GM19351 (cell line): ENCODE results near the gene PGBD5.
"Not testable (repeated sequence)": the region's sequence is repeated elsewhere in the genome, so short reads cannot be mapped to it uniquely, and the experiment has no call there.

Experiments used
- ATAC-seq: cut with Tn5 transposase; IDR thresholded peaks from one replicate; pipeline ENCODE4 v1.9.1; 2021; ENCODE audit warnings: mild to moderate bottlenecking, moderate library complexity; ENCODE audit not compliant: unreplicated experiment

Gene PGBD5

GRCh38 chr1:230425252-230426091 lies 660 bp downstream of the PGBD5 start:
- peak; percentile 13 for ATAC-seq

DNA sequence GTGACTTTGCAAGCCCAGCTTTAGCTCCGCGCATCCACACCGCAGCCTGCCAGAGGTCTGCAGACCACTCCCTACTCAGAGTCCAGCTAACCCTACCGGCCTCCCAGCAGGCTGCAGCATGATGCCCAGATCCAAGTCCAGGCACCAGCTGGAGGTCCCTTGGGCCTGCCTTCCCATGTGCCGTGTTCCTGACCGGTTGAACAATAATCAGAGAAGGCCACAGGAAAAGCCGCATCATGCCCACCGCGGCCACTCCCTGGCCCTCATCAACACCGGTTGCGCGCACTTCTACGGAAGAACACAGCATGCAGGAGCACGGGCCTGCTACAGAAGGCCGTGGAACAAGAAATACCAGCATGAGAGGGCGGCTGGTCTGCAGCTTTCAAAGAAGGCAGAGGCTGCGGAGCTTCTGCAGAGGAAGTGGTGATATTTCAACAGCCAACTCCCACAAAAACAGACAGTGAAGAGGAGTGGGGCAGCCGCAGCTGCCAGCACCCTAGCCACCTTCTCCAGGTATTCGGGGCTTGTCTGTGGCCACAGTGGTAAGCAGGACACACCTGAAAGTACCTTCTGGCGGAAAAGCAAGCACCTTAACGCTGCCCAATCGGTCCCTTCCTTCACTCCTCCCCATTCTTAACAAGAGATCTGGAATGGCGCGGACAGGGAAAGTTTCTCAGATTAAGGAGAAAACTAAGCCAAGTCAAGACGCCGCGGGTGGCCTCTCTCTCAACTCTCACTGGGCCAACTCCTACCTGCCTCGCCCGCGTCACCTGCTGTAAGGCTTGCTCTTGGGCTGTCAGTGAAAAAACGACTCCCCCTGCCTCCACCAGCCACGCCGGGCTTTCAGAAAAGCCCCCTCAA lies 1.5 kb downstream of the PGBD5 start:
- no peak for ATAC-seq

DNA sequence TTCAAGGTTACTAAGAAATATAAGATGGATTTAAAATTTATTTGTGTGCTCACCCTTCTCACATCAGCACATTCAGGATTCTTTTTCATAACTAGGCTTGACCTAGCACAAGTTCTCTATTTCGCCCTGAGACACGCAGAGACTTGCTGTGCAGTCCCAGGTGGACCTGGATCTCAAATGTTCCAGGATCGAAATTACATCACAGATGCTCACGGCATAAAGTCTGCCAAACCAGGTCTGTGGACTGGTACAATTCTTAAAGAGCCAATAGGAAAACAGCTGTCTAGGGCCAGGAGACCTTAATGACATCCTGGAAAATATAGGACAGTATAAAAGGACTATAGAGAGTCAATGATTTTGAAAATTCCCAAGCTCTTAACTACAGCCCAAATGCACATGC lies 2.2 kb downstream of the PGBD5 start:
- ATAC-seq, result no peak

- ATAC-seq, result no peak
Measured at GRCh38 chr1:230423261-230423660, 2.9 kb downstream of the PGBD5 start.

DNA sequence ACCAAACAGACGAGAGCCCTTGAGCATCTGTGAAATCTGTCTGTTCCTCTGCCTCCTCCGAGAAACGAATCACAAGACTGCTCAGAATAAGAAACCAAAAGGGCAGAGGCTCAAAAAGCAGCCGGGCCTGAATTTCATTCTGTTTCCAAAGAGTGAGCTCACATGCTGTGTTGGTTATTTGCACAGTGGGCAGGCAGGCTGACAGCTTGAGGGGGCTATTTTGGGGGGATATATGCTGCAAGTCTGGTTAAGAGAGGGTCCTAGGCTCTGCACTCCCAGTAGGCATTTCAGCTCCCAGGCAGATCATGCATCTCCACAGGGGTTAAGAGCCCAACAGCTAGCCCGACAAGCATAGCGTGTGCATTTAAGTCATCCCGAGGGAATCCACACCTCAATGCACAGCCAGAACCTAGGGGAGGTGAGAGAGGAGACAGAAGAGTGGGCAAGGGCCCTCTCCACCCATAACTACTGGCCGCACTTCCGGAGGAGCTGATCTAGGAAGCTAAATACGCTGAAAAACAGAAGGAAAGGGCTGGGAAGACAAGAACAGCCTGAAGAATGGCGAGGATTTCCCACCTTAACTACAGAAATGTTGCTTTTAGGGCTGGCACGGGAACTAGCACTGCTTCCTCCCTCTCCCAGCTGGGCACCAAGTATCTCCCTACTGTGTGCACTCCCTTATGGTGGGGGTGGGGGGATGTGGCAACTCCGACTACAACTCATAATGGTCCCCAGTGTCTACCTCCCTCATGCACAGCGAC lies 3.7 kb downstream of the PGBD5 start:
- no peak for ATAC-seq

GRCh38 chr1:230421481-230421880 lies 4.7 kb downstream of the PGBD5 start:
- ATAC-seq, result no peak

DNA sequence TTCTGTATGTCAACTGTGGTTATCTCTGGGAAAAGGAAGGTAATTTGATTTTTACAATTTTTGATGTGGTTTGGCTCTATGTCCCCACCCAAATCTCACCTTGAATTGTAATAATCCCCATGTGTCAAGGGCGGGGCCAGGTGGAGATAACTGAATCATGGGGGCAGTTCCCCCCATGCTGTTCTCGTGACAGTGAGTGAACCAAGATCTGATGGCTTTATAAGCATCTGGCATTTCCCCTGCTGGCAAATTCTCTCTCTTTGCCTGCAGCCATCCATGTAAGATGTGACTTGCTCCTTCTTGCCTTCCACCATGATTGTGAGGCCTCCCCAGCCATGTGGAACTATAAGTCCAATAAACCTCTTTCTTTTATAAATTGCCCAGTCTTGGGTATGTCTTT lies 5.8 kb downstream of the PGBD5 start:
- not testable (repeated sequence) for ATAC-seq

DNA sequence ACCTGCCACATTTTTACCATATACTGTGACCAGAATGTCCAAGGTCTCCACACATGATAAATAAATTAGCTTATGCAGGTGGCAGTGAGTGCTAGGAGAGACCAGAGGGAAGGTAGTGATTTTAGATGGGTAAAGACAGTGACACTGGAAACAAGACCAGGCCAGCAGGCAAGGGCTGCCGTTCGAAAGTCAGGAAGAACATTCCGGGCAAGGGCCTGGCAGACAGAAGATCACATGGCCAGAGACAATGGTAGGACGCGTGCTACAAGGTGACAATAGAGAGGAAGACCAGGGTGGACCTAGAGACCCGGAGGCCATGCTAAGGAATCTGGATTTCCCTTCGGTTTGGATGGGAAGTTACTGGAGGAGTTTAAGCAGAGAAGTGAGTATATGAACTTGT lies 9.7 kb downstream of the PGBD5 start:
- no peak for ATAC-seq

DNA sequence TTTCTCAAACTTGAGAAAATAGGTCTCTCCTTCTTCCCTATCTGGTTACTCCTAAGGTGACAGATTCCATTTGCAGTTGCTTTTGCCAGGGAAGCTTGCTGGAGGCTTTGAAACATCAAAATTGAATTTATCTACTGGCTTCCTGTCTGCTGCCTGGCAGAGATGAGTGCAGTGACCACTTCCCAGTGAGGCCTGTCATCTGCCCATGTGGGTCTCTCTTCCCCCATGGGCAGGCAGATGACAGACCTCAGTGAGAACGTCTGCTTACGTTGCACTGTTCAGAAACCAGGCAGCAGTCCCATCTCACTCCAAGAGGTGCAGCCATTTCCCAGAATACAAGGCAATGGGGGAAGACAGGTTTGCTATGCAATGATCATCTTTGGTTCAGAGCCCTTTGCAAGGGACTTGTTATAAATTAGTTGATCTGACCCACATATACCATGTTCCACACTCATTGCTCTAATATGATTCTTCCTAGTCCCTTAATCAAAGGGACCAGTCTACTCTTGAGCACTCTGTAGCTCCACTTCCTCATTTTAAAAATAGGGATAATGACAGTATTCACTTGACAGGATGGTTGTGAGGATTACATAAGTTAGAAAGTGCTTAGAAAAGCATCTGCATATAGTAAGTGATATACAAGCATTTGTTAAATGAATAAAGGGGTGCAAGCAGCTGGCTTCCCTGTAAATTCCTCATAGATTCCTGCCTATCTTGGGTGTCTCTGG lies 10.6 kb downstream of the PGBD5 start:
- no peak for ATAC-seq

DNA sequence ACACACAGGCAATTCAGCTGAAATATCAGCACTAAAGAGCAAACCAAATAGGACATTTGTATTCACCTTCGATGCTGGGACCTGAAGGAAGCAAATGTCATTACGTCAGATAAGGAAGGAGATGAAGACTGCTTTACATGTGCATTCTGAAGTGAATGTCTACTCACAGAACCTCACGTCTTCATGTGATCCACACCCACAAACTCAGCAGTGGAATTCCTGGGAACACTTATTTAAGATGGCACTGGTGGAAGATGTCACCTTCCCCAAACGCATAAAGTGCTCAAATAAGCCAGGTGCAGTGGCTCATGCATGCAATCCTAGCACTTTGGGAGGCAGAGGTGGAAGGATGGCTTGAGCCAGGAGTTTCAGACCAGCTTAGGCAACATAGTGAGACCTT lies 11.4 kb downstream of the PGBD5 start:
- no peak for ATAC-seq

- ATAC-seq, result no peak
Measured at GRCh38 chr1:230414102-230414501, 12.0 kb downstream of the PGBD5 start.

GRCh38 chr1:230413061-230413460 lies 13.1 kb downstream of the PGBD5 start:
- no peak for ATAC-seq

DNA sequence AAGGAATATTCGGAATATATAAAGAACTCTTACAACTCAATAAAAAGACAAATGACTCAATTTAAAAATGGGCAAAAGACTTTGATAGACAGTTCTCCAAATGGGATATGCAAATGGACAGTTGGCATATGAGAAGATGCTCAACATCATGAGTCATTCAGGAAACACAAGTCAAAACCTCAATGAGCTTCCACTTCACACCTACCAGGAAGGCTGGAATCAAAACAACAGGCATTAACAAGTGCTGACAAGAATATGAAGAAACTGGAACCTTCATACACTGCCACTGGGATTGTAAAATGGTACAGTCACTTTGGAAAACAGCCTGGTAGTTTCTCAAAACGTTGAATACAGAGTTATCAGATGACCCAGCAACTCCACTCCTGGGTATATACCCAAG lies 17.2 kb downstream of the PGBD5 start:
- ATAC-seq, result no peak

GRCh38 chr1:230407351-230407750 lies 18.8 kb downstream of the PGBD5 start:
- ATAC-seq, result no peak

DNA sequence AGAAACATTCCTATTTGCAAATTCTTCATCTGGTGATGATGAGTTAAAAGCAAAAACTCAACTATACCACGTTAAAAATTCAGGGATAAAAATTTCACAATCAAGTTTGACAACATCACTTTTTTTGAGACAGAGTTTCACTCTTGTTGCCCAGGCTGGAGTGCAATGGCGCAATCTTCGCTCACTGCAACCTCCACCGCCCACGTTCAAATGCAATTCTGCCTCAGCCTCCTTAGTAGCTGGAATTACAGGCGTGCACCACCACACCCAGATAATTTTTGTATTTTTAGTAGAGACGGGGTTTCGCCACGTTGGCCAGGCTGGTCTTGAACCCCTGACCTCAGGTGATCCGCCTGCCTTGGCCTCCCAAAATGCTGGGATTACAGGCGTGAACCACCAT lies 19.4 kb downstream of the PGBD5 start:
- ATAC-seq, result not testable (repeated sequence)

DNA sequence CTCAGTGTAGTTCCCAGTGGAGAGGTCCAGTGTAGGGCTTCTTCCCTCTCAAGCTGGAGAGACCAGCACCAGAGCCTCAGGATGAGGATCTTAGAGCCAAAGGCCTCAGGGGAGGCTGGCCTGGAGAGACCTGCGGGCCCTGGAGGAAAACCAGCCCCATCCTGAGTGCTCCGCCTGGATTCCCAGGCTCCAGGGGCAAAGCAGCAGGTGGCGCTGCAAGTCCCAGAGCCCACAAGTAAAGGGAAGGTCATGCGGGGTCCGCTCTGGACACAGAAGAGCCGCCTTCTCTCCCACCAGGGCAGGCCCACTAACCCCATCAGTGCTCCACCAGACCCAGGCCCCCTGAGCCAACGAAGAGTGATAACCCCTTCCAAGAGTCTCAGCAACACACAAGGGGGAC lies 22.7 kb downstream of the PGBD5 start:
- no peak for ATAC-seq

DNA sequence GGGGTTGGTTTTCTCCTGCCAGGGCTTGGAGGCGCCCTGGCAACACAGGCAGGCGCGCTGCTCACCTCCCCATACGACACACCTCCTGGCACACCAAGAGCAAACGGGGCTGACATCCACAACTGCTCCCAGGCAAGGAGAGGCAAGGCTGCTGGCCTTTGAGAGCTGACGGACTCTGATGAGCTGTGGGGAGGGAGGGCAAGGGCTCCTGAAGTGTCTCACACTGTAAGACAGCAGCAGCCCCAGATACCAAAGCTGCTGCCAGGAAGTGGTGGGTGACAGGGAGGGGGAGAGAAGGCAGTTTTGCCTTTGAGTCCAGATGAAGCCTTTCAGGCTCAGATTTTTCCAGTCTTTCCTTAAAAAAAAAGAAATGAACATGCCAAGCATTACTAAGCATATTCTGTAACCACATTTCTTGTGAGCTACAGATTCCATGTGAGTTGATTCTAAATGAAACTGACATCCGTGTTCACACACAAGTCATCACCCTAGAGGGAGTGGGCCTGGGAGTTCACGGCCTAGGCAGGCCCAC lies 24.3 kb downstream of the PGBD5 start:
- no peak for ATAC-seq

- no peak for ATAC-seq
Measured at GRCh38 chr1:230401101-230401500, 25.0 kb downstream of the PGBD5 start.

DNA sequence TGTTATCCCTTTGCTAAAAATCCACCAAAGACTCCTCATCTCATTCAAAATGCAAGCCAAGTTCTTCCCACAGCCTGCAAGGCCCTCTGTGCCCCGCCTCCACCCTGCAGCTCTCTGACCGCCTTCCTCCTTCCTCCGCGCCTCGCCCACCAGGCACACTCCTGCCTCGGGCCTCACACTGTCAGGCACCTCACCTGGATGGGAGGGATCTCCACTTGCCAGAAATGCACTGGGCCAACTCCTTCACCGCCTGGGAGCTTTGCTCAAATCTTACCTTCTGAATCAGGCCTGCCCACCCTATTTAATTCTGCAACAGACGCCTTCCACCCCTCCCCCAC lies 26.2 kb downstream of the PGBD5 start:
- ATAC-seq, result no peak

DNA sequence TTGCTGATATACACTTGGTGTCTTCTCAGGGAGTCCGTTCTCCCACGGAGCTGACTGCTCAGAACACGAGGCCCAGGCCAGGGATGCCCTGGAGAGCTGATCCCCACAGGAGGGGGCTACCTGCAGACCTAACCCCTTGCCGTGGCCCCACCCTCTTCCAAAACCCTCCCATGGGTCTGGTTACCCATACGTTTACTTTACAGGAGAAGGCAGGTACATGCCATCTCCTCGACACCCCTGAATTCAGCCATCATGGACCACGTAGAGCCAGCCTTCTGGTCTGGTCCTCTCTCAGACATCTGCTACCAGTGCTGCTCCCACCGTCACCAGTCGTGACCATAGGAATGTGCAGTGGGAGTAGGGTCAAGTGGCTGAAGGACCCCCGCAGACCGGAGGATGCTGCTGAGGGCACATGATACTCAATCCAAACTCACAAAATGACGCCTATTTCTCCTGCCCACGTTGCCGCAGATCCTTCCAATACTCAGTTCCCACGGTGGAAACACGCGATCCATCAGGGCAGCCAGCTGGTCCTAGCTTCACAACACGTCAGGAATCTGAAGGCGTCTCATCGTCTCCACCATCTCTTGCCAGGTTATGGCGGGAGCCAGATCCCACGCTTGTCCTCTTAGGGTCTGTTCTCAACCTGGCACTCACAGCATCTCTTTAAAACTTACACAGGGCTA lies 26.7 kb downstream of the PGBD5 start:
- ATAC-seq, result no peak
